Measurements from ENCODE around the gene HLA-DQA2.
A peak's percentile ranks its signal among the peaks of the same experiment; 100 is the strongest.
"Not testable (repeated sequence)": the region's sequence is repeated elsewhere in the genome, so short reads cannot be mapped to it uniquely, and the experiment has no call there.

The HLA-DQA2 gene
- 0 to 0.91 (median 0.19) reads per million in 4 experiments for total RNA-seq

DNA sequence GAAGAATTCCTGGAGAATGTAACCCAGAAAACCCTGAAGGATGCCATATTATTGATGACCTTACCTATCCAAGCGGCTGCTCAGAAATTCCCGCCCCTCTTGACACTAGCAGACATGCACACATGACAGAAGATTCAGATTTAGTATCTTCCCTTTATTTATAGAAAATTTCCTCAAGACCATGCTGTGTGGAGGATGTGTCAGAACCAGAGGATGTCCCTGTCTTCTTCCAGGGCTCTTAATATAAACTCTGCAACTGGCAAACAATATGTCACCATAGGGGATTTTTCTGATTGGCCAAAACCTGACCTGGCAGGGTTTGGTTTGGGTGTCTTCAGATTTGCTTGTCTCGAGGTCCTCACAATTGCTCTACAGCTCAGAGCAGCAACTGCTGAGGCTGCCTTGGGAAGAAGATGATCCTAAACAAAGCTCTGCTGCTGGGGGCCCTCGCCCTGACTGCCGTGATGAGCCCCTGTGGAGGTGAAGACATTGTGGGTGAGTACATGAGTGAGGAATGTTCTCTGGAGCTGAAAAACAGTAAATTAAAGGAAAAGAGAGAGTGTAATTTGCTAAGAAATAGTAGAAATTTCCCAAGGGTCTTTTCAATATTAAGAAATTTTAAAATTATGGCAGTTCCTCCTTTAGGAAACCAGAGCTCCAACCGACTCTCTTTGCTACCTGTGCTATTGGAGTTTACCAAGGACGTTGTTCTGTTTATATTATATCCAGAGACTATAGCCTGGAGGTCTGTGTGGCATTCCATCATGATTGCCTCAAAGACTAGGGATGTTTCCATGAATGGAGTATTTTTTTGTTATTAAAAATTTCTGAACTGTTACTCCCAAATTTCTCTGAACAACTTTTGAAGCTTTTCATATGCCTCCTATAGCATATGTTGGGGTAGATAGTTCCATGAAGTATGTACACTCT is at the start of gene HLA-DQA2:
HLA-DQA2 (plus strand) TSS at position 361 of the 930 bp plus-strand sequence; CDS start at position 414, 53 bp downstream.
- DNase-seq: no peak

GRCh38 chr6:32692019-32692418 is 49.2 kb upstream of the HLA-DQA2 start:
- DNase-seq: peak; percentile 35

GRCh38 chr6:32697031-32697430 is 44.2 kb upstream of the HLA-DQA2 start:
- no peak for DNase-seq

GRCh38 chr6:32700391-32701040 is 40.7 kb upstream of the HLA-DQA2 start:
- DNase-seq: no peak

DNA sequence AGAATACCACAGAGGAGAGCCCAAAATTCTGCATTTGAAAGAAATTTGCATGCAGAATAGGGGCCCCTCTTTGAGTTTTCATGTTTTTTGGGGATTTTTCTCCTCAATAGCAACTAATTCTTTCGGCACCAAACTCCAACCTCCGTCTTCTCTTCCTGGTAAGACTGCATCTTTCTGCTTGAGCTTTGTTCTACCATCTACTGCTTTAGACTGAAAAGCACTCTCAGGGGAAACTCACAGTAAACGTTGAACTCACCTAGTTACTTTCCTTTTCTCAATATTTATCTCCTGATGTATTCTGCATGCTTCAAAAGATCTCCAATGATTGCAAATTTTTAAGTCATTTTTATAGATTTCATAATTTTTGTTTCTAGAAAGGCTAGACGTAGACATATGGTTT is 37.8 kb upstream of the HLA-DQA2 start:
- DNase-seq: no peak

DNA sequence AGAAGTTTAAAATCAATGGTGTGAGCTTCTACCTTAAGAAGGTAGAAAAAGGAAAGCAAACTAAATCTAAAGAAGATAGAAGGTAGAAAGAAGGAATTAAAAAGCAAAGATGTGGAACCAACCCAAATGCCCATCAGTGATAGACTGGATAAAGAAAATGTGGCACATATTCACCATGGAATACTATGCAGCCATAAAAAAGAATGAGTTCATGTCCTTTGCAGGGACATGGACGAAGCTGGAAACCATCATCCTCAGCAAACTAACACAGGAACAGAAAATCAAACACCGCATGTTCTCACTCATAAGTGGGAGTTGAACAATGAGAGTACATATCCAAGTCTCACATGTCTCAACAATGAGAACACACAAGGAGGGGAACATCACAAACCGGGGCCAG is 36.0 kb upstream of the HLA-DQA2 start:
- not testable (repeated sequence) for DNase-seq

- DNase-seq: no peak
Observed at GRCh38 chr6:32709625-32710024, 31.6 kb upstream of the HLA-DQA2 start.

DNA sequence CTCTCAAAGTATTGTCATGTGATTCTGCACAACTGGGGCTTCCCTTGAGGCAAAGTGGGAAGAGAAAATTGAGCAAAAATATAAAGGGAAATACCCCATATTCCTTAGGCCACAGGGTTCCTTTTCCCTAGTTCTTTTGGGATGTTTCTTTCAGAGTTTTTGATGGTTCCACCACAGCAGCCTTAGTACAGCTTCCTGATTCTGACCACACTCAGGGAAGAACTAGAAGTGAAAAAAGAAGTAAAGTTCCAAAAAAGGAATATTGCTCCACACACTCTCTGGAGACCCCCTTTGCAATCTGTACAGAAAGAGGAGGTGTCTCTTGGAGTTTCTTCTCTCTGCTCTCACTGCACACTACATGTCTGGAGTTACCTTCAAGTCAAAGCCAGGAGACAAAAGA is 27.9 kb upstream of the HLA-DQA2 start:
- no peak for DNase-seq

- no peak for DNase-seq
Observed at GRCh38 chr6:32716396-32716795, 24.8 kb upstream of the HLA-DQA2 start.

DNA sequence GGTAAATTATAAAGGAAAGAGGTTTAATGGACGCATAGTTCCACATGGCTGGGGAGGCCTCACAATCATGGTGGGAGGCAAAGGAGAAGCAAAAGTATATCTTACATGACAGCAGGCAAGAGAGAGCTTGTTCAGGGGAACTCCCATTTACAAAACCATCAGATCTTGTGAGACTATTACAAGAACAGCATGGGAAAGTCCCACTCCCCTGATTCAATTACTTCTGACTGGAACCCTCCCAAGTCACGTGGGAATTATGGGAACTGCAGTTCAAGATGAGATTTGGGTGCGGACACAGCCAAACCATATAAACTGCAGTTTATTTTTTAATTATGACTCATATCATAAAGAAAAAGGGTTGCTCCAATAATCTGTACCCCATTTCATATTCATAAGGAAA is 22.3 kb upstream of the HLA-DQA2 start:
- no peak for DNase-seq

GRCh38 chr6:32738126-32738525 is 3.1 kb upstream of the HLA-DQA2 start:
- DNase-seq: no peak

DNA sequence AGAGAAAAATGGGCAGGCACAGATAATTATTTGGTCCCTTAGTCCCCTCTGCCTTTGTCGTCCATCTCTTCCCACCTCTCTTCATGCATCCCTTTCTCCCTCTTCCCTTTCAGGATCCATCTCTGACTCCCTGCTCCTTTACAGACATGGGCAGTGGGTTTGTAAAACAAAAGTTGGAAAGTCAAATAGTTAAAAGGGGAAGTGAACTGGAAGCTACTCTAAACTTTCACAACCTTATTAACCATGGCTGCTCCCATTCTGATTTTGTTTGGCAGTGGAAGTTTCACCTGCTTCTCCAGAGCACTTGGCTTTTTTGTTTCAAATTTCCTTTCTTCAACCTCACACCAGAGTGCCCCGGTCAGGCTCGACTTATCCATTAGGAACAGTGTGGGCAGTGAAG is 1.2 kb downstream of the HLA-DQA2 start:
- DNase-seq: no peak

- DNase-seq: no peak
Observed at GRCh38 chr6:32744776-32745175, 3.6 kb downstream of the HLA-DQA2 start.

GRCh38 chr6:32745649-32746048 is 4.5 kb downstream of the HLA-DQA2 start:
- DNase-seq: not testable (repeated sequence)

DNA sequence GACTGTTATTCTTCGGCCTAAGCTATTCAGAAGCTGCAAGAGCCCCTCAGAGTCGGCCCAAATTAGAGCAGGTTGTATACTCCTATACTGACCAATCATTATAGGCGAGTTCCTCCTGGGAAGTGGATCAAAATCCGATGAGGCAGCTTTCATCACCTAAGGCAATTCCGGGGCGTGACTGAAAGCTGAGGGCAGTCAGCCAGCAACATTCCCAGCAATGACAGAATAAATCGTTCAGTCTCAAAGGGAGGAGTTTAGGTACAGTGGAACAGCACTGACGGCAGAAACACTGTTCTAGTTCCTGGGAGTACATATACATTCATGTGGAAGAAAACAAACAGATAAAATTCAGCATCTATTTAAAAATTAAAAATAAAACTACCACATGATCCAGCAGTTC is 11.4 kb downstream of the HLA-DQA2 start:
- no peak for DNase-seq

DNA sequence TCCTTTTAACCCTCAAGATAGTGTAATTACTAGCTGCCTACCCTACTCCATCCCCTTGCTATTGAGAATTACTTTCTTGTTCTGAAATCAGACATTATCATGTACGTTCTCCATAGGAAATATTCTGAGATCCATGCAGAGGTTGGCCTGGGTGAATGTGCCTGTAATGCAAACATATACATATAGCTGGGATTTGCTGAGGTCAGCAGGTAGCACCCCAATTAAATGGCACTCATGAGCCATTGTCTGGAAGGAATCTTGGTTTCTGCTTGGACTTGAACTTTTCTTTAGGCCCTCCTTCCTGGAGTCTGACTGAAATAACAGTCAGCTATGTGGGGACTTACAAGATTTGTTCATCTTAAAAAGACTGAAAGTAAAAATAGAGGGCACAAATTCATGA is 18.5 kb downstream of the HLA-DQA2 start:
- no peak for DNase-seq

- DNase-seq: no peak
Observed at GRCh38 chr6:32761072-32761471, 19.9 kb downstream of the HLA-DQA2 start.

DNA sequence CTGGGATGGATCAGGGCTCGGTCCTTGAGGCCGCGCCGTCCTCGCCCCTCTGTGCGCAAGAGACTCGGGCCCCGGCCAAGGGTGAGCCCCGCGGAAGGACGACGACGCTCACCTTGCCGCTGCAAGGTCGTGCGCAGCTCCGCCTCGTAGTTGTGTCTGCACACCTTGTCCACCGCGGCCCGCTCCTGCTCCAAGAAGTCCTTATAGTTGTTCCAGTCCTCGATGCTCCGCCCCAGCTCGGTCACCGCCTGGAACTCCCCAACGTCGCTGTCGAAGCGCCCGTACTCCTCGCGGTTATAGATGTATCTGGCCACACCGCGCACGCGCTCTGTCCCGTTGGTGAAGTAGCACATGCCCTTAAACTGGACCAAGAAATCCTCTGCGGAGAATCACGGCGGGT is 20.4 kb downstream of the HLA-DQA2 start:
- no peak for DNase-seq

DNA sequence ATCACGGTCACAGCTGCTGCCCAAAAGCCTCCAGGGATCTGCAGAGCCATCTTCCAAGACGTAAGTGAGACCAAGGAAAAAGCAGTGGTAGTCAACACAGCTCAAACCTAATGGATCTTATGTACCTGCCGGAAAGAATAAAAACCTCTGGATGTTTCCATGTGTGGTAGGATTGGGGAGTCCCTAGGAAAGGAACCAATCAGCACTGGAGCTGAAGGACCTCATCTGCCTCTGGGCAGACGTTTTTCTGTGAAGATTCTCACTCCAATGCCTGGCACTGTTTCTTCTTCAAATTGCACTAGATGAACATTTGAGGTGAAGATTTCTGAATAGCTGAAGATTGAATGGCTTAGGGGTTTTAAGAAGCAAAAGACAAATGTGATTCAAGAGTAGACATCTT is 22.2 kb downstream of the HLA-DQA2 start, which contains the start of gene HLA-DQB2:
HLA-DQB2 (minus strand) TSS at position 112 of the 400 bp plus-strand sequence; CDS start at position 50, 62 bp downstream.
- no peak for DNase-seq

GRCh38 chr6:32764048-32764447 is 22.9 kb downstream of the HLA-DQA2 start:
- no peak for DNase-seq

GRCh38 chr6:32772656-32773055 is 31.5 kb downstream of the HLA-DQA2 start:
- no peak for DNase-seq

GRCh38 chr6:32774426-32774825 is 33.2 kb downstream of the HLA-DQA2 start:
- no peak for DNase-seq

- no peak for DNase-seq
Observed at GRCh38 chr6:32775071-32775470, 33.9 kb downstream of the HLA-DQA2 start.

- no peak for DNase-seq
Observed at GRCh38 chr6:32779036-32779435, 37.8 kb downstream of the HLA-DQA2 start.
